NCI-H524 treated with DMSO at 0.1 percent for 48 hours (cell line): ENCODE results near the gene RAB3IL1.
"Not testable (repeated sequence)": the region's sequence is repeated elsewhere in the genome, so short reads cannot be mapped to it uniquely, and the experiment has no call there.

Source experiments
- DNase-seq: peaks from one replicate; lab custom pipeline; 2025; lab: John Stamatoyannopoulos, UW

The RAB3IL1 gene

DNA sequence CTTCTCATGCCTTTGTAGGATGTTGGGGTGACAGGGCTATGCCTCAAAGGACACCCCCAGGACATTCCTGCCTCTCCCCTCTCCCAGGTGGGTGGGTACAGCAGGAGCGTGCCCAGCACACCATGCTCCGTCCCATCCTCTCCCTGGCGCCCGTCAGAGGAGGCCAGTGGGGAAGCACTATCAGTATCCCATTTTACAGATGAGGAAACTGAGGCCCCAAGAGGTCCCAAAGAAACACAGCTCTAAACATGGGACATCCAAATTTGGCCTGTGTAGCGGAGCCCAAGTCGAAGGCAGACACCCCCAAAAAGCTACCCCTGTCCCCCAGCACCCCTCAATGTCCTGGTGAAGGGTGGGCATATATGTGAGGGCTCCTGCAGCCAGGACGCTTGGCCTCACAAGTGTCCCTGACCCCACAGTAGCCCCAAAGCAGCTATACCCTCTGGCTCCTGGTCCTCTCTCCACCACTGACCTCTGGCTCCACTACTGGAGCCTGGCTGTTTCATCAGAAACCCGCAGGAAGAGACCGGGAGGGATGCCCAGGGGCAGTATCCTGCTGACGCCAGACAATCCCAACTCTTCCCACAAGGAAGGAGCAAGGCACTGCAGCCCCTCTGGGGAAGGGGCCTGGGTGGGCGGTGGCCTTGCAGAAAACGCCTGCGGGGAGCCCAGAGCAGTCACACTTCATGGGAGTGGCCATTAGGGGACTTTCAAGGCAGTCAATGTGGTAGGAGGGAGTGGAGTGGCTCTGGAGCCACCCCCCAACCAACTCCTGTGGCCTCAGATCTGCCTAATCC is 31.4 kb downstream of the RAB3IL1 start:
- DNase-seq, result no peak

DNA sequence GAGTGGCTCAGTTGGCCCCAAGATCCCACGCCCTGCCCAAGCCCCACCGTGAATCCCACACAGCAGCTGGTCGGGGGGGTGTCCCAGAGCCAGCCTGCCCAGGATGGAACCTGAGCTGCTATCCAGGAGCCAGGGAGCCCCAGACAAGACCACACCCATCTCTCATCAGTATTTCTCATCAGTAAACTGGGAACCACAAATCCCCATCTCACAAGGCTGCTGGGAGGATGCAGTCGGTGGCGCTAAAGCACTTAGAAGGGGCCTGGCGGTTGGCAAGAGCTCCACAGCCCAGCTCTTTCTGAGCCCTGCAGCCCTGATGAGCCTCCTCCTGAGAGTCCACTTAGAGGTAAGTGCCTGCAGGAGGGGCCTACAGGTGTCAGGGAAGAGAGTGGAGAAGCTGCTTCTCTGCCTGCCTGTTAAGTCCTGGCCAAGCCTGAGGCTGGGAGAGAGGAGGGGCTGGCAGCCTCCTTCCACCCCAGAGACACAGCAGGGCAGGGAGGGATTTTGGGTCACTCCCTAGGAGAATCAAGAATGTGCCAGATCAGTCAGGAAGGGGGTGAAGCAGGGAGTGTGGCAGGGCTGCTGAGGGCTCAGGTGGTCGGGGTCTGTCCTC is 32.1 kb downstream of the RAB3IL1 start:
- no peak for DNase-seq

DNA sequence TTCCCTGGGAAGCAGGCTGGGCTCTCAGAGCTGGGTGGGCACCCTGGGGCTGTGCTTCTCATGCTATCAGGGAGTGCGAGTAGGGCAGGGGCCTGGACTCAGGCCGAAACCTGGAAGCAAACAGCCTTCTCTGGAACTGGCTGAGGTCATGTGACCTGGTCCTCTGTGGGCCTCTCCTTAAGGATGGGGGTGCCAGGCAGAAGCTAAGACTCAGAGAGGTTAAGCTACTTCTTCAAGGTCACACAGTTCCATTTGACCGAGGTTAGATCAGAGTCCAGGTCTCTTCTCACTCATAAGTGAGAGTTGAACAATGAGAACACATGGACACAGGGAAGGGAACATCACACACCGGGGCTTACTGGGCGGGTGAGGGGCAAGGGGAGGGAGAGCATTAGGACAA is 33.4 kb downstream of the RAB3IL1 start:
- DNase-seq, result no peak

DNA sequence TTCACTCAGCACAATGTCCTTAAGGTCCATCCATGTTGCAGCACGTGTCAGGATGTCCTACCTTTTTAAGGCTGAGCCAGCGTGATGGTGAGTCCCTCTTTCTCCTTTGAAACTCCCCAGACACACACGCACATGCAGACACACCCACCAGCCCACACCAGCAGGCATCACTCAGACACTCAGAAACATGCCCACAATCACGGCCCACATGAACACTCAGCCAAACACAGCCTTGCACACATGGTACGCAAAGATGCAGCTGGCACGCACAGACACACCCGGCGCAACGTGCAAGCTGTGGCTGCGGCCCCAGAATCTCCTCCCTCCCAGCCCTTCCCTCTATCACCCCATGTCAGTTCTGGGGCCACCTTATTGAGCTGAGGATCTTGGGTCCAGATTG is 34.0 kb downstream of the RAB3IL1 start:
- DNase-seq, result no peak

DNA sequence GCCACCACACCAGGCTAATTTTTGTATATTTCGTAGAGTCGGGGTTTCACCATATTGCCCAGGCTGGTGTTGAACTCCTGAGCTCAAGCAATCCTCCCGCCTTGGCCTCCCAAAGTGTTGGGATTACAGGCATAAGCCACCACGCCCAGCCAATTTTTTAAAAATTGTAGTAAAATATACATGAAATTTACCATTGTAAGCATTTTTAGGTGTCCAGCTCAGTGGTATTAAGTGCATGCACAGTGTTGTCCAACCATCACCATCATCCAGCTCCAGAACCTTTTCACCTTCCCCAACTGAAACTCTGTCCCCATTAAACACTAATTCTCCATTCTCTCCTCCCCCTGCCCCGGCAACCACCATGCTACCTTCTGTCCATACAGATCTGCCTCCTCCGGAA is 34.5 kb downstream of the RAB3IL1 start:
- no peak for DNase-seq

DNA sequence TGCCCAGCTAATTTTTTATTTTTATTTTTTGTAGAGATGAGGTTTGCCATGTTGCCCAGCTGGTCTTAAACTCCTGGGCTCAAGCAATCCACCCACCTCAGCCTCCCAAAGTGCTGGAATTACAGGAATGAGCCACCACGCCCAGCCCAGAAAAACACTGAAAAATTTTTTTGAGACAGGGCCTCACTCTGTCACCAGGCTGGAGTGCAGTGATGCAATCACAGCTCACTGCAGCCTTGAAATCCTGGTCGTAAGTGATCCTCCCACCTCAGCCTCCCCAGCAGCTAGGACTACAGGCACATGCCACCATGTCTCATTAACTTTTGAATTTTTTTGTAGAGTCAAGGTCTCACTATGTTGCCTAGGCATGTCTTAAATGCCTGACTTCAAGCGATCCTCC is 35.1 kb downstream of the RAB3IL1 start:
- not testable (repeated sequence) for DNase-seq

DNA sequence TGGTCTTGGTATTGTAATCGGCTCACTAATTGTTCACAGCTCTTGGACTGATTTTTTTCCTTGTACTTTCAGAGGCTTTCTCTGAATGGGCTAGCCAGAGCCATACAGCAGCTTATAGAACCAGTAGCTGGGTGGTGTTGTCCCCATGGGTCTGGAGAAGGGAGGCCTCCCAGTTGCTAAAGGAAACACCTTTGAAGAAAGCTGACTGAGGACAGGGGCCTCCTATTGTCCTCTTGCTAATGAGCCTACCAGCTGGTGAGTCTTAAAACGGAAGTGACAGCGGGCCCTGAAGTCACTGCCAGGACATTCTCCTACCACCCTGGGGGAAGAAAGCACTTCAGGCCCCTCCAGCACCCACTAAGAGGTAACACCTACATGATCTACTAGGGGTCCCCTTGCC is 36.0 kb downstream of the RAB3IL1 start:
- DNase-seq, result no peak

DNA sequence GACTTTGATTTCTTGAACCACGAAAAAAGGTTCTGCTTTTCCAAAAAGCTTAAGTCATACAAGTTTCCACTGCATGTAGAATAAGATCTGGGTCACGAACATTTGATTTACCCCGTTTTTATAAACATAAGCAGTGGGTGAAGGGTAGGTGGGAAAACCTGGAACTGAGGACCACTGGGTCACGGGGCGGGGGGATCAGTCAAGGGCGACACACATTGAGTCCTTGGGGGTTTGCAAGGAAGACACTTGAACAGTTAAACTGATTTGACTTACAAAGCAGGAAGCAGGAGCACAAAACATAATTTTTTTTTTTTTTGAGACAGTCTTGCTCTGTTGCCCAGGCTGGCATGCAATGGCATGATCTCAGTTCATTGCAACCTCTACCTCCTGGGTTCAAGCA is 36.9 kb downstream of the RAB3IL1 start:
- DNase-seq, result no peak

DNA sequence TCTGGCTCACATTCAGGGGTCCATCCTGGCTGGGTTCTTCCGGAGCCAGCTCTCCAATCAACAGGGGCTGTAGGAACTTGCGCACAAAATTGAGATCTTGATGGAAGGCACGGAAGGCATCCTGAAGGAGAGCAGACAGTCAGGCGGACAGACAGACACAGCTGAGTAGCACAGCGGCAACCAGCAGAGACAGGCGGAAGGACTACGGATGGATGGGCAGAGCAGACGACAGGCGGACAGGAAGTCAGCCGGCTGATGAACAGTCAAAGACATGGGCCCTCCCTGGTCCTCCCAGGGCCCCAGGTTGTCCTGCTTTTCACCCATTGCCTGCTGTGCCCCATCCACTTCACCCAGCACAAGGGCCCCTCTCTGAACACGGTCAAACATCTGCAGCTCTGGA is 37.3 kb downstream of the RAB3IL1 start:
- DNase-seq, result no peak

DNA sequence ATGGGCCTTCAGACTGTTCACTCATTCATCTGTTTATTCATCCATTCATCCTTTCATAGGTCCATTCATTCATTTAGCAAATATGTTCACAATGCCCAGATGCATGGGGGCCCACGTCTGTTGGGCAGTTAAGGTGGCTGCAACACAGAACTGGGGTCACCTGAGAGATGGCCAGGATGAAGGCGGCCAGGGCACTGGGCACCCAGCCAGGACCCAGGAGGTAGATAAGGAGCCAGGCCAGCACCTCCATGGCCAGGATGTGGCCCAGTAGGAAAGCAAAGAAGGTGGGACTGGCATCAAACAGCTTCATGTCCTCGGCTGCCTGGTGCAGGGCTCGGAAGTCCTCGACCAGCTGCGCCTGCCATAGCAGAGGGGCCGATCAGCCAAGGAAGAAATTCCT is 38.2 kb downstream of the RAB3IL1 start:
- DNase-seq, result no peak

DNA sequence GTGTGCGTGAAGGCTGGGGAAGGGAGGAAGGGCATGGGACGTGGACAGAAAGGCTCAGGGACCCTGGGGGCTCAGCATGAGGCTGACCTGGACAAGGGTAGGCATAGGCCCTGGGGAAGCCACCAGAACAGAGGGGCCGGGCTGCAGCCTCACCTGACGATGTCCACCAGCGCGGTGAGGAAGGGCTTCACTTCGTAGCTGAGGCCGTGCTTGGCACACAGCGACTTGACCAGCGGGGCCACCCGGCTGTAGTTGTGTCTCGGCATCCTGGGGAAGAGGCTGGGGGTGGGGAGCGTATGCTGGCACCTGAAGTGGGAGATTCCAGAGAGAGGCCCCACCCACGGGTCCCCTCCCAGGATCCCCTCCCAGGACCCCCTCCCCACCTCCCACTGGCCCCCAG is 41.7 kb downstream of the RAB3IL1 start:
- no peak for DNase-seq

DNA sequence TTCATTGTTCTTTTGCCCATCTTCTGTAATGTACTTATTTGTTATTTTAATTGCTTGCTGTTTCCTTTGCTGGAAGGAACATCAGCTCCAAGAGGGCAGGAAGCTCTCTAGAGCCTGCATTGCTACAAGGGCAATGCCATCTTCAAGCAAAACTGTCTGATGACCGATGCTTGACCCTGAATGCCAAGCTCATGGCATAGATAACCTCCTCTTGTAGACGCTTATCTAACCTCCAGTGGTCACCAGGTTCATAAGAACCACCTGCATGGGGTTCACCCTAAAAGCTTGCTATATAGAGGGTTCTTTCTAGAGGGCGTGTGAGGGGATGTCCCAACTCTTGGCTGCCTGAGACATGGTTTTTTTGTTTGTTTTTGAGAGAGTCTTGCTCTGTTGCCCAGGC is 42.5 kb downstream of the RAB3IL1 start:
- DNase-seq, result no peak

DNA sequence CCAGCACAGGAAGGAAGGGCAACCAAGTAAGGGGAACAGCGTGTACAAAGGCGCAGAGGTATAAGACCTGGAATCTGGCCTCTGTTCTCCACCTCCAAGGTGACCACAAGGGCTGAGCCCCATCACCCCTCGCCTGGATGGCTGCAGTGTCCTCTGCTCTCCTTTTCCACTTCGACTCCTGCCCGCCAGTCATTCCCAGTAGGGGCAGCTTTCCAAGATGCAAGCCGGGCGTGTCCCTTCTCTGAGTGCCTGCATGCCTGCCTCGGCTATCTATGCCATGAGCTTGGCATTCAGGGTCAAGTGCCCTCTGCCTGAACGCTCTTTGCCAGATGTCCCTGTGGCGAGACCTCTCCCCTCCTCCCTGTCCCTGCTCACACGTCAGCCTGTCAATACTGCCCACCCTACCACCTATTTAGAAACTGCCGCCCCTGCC is 43.0 kb downstream of the RAB3IL1 start:
- no peak for DNase-seq

DNA sequence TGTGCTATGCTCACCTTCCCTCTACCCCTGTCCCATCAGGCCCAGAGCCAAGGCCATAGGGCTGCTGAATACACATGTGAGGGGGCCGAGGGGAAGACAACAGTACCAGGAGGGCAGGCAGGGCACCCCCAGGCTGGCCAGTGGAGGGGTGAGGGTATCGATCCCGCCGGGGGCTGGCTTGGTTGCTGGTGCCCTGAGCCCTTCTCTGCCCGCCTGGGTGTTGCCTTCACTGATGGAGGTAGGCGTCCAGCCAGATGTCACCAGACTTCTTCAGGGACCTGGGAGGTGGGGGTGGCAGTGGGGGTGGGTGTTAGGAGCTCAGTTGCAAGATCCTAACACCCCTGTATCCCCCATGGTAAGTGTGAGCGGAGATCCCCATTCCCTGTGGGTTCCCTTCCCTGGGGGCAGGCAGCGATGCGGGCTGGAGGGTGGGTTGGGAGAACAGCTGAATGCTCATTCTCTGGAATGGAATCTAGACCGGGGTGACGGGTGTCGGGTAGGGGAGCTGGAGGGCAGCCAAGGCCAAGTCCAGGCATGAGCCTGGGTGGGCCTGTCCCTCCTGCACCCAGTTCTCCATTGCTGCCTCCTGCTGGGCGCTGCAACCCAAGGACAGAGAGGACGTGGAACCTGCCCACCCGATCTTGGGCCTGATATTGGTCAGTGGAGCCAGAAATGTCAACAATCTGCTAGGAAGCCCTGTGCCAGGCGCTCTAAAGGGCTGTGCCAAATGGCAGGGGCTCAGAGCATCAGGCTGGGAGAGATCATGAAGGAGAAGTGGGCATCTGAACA is 43.6 kb downstream of the RAB3IL1 start:
- no peak for DNase-seq

DNA sequence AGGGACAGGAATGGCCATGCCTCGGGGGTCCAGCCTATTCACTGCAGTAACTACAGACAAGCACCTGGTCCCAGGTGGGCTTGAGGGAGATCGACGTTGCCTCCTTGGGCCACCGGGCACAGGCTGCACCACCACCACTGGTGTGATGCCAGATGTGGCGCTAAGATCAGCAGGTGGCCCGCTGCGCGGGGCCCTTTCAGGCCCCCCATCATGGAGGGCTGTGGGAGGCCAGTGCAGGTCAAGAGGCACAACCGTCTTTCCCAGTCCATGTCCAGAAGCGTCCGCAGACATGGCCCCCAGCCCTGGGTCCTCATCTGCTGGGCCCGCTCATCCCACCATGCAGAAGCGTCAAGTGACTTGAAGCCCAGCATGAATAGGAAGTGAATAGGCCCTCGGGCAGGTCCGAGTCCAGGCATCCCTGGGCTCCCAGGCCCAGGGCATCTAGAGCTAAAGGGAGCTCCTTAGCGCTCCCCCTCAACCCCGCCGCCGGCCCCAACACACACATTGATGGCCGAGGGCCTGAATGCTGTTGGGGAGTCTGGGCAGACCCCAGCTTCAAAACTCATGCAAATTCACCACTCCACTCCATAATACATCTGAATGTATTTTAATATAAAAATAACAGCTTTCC is 44.3 kb downstream of the RAB3IL1 start:
- DNase-seq, result no peak

DNA sequence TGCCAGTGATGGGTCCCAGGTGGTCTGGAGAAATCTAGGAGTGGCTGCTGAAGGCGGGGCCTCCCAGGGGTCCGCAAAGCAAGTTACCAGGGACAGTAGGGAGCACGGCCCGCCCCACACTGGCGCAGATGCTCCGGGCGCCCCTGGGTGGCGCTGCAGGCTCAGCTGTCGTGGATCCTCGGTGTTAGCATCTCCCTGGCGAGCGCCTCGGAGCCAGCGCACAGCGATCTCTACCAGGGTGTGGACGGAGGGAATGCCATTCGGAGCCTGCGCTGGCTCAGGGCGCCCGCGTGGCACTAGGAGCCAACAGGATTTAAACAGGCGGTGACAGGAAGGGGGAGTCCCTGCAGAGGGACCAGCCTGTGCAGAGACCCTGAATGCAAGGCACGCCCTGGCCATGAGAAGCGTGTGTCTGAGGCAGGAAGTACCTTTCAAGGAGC is 46.2 kb downstream of the RAB3IL1 start:
- DNase-seq, result no peak

DNA sequence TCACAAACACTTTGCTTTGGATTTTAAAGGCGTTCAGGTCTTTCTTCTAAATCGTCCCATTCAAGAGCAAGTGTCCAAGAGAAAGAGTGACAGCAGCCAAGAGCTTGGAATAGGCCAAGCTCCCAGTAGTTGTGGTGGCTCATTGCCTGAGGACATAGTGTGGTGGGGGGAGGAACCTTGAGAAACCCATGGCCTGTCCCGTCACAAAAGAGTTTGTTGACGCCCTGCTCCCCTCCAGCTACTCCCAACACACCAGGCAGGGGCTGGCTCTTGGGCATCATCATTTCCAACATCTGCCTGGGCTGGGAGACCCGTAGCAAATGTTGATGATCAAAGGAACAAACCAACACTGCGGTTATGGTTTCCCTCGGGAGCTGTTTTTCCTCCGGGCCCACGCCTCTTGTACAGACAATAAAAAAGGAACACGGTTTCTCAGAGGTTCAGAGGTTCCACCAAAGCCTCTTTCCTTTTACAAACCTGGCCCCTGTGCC is 46.8 kb downstream of the RAB3IL1 start:
- no peak for DNase-seq

DNA sequence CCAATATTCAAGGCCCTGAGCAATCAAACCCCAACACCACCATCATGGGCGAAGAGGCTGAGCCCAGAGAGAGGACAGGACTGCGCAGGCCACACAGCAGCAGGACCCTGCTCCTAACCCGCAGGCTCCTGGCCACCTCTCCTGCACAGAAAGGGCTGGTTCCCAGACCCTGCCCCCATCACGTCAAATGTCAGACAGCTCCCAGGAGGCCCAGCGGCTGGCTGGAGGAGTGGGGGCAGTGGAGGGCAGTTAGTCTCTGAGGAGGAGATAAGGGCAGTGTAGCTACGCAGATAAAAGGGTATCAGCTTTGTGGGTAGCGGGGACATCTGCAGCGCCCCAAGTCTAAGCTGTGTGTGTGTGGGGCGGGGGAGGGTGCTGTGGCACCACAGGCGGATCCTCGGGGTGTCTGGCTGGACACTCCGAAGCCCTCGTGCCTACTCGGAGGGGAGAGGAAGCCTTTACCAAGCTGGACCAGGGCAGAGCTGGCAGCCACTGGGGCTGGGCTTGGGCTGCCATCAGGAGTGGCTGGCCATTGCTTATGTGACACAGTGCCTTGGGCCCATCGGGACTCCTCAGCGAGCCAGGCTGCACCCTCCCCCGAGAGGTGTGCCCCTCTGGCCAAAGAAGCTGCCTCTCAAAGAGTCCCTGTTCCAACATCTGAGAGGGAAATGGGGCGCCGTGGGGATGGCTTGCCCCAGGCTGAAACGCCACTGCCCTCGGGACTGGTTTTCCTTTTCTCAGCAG is 47.5 kb downstream of the RAB3IL1 start:
- no peak for DNase-seq

DNA sequence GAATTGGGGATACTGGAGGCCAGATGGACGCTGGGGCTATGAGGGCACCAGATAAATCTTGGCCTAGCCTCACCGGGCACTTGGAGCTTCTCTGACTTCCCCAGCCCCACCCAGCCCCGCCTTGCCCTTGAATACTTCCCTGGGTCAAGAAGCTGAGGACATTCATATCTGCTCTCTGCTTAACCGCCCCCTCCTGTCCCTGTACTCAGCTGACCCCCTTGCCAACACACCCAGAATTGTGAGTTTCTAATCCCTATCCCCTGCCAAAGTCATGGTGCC is 48.0 kb downstream of the RAB3IL1 start:
- no peak for DNase-seq

DNA sequence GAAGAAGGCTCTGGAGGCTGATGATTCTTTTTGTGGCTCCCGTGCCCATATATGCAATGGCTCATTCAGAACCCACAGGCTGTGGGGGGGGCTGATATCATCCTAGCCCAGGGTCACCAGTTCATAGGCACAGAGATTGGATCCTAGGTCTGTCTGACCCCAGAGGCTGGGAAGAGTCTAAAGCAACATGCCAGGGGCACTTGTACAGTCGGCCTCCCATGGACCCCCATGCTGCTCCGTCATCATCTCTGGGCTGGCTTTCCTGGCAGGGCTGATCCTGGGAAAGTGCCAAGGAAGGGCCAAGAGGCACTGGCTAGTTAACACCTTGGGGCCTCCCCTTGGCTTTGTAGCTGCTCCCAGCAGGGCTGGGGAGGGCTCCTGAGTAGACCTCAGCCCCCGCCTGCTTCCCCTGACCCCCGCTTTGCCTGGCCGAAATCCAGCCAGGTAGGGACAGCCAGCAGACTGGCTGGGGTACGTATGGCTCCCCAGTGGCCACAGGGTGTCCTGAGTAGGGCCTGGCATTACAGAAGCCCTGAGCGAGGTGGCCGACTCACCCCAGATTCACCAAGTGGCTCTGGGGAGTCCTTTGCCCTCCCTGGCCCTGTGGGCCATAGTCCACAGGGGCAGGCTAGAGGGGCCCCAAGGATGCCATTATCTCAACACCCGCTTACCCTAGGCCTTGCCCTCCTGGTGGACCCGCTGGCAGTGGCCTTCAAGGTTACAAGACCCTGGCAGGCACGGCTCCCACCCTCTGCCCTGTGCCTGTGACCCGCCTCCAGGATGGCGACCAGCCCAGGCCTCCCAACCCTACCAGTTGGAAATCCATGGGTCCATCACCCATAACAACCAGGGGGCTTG is 48.6 kb downstream of the RAB3IL1 start:
- no peak for DNase-seq

DNA sequence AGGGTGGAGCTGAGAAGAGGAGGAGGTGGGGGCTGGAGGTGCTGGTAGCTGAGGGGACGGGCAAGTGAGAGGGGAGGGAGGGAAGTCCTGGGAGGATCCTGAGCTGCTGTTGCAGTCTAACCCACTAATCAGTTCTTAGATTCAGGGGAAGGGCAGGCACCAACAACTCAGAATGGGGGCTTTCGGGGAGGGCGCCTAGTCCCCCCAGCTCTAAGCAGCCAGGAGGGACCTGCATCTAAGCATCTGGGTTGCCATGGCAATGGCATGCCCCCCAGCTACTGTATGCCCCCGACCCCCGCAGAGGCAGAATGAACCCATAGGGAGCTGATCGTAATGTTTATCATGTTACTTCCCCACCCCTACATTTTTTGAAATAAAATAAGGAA is 50.4 kb downstream of the RAB3IL1 start:
- no peak for DNase-seq
